Measurements from ENCODE around the gene STT3B.

- no peak for TF ChIP-seq CTCF (optimal IDR thresholded peaks at IDR 0.05 in 1 of 3, IDR thresholded peaks at IDR 0.05 in 1 of 3, conservative IDR thresholded peaks at IDR 0.05 in 1 of 3; ENCODE audit: extremely low read depth in 1 of 3, insufficient read depth in 2 of 3, low read length in 3 of 3)
- TF ChIP-seq EZH2 (IDR thresholded peaks at IDR 0.05; ENCODE audit: low read length): no peak
Measured at GRCh38 chr3:31532587-31533168, at the start of gene STT3B.

All from keratinocyte (primary cell).